DOHH2 (cell line): ENCODE measurements around the gene SIGLEC5.

Source experiments
- H3F3A ChIP-seq: fragments of 200-600 bp; sonication (generic), shearing (Covaris generic); 2 replicates; pipeline ENCODE4 v1.6.0; 2016; ENCODE audit warnings: antibody characterized with exemption, mild to moderate bottlenecking; ENCODE audit not compliant: control insufficient read depth, insufficient read depth
- H3K27ac ChIP-seq: fragments of 200-600 bp; sonication (generic); 2 replicates; pipeline ENCODE4 v1.5.1; 2014; ENCODE audit warnings: low read depth, mild to moderate bottlenecking, low read length, moderate library complexity
- H3K27me3 ChIP-seq: fragments of 200-600 bp; sonication (generic); 2 replicates; pipeline ENCODE4 v1.6.1; 2014; ENCODE audit warnings: mild to moderate bottlenecking, low read length, mixed read lengths; ENCODE audit not compliant: control insufficient read depth
- H3K36me3 ChIP-seq: fragments of 200-600 bp; sonication (generic); 2 replicates; pipeline ENCODE4 v1.6.1; 2014; ENCODE audit warnings: mild to moderate bottlenecking, low read length, moderate library complexity, mixed read lengths; ENCODE audit not compliant: control insufficient read depth
- H3K4me1 ChIP-seq: fragments of 200-600 bp; sonication (generic); 2 replicates; pipeline ENCODE4 v1.6.1; 2014; ENCODE audit warnings: mild to moderate bottlenecking, low read length, mixed read lengths; ENCODE audit not compliant: control insufficient read depth
- H3K4me2 ChIP-seq: fragments of 200-600 bp; sonication (generic); 2 replicates; pipeline ENCODE4 v1.6.0; 2014; ENCODE audit warnings: mild to moderate bottlenecking, low read length, moderate library complexity
- H3K4me3 ChIP-seq: fragments of 200-600 bp; sonication (generic); 2 replicates; pipeline ENCODE4 v1.5.1; 2014; ENCODE audit warnings: mild to moderate bottlenecking, low read length, mixed read lengths
- H3K79me2 ChIP-seq: fragments of 200-600 bp; sonication (generic); 2 replicates; pipeline ENCODE4 v1.6.1; 2014; ENCODE audit warnings: mild to moderate bottlenecking, low read length, mixed read lengths; ENCODE audit not compliant: control insufficient read depth
- H3K9me2 ChIP-seq: fragments of 200-600 bp; sonication (generic); replicated peaks from 2 replicates; pipeline ENCODE4 v1.6.1; 2014; ENCODE audit warnings: mild to moderate bottlenecking, low read length, mixed read lengths; ENCODE audit not compliant: control insufficient read depth
- H3K9me3 ChIP-seq: fragments of 200-600 bp; sonication (generic); 2 replicates; pipeline ENCODE4 v1.6.1; 2014; ENCODE audit warnings: antibody characterized with exemption, low read length, mixed read lengths; ENCODE audit not compliant: control insufficient read depth, insufficient read depth
- H4K20me1 ChIP-seq: fragments of 200-600 bp; sonication (generic); 2 replicates; pipeline ENCODE4 v1.6.0; 2014; ENCODE audit warnings: low read depth, mild to moderate bottlenecking, antibody characterized with exemption, low read length, moderate library complexity; ENCODE audit not compliant: control insufficient read depth, insufficient read depth
- CTCF ChIP-seq: fragments of 200-600 bp; sonication (generic); IDR thresholded peaks from one replicate; pipeline ENCODE4 v1.5.1; 2014; ENCODE audit warnings: antibody characterized with exemption, mild to moderate bottlenecking, low read depth, low read length; ENCODE audit not compliant: poor library complexity, severe bottlenecking
- EZH2phosphoT487 ChIP-seq: fragments of 200-600 bp; sonication (generic); IDR thresholded peaks from 2 replicates; pipeline ENCODE4 v1.6.1; 2017; ENCODE audit warnings: borderline replicate concordance, mild to moderate bottlenecking, antibody characterized with exemption, low read length, moderate library complexity, mixed read lengths

Gene SIGLEC5

DNA sequence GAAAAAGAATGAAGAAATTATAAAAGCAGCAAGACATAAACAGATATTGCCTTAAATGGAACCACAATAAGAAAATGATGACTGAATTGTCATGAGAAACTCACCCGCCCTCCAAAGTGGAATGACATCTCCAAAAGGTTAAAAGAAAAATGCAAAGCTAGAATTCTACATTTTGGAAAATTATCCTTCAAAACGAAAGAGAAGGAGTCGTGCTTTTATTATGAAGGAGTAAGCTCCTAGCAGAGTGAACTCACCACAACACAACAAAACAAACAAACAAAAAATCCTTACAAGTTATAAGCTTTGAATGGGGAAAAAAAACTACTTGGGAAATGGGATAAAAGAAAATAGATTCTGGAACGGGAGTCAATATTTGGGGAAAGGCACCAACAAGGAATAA is 9.7 kb upstream of the SIGLEC5 start:
- Histone ChIP-seq H3K27ac (no peak overlapping the region), H3K9me2 (no peaks in the 10 kb centered on the region), H3K27me3 (no peaks in the 10 kb centered on the region), H3F3A (no peaks in the 10 kb centered on the region), H3K4me2 (no peak overlapping the region), H3K9me3 (no peaks in the 10 kb centered on the region), H3K4me1 (no peaks in the 10 kb centered on the region), H3K79me2 (no peaks in the 10 kb centered on the region), H3K36me3 (no peaks in the 10 kb centered on the region), H3K4me3 (no peak overlapping the region), H4K20me1 (no peaks in the 10 kb centered on the region)
- no peak for TF ChIP-seq CTCF
- TF ChIP-seq EZH2phosphoT487, result no peak

GRCh38 chr19:51637362-51637978 is 7.3 kb upstream of the SIGLEC5 start:
- no peaks in the 10 kb centered on the region for H3K36me3 ChIP-seq
- peak; percentile 55 for TF ChIP-seq CTCF
- TF ChIP-seq EZH2phosphoT487, result no peak
- no peaks in the 10 kb centered on the region for H3K9me3 ChIP-seq
- no peaks in the 10 kb centered on the region for H3K27me3 ChIP-seq
- H3K79me2 ChIP-seq, result no peaks in the 10 kb centered on the region
- H3K4me3 ChIP-seq, result no peak overlapping the region
- no peaks in the 10 kb centered on the region for H3F3A ChIP-seq
- H3K9me2 ChIP-seq, result no peaks in the 10 kb centered on the region
- H3K27ac ChIP-seq, result no peak overlapping the region
- H4K20me1 ChIP-seq, result no peaks in the 10 kb centered on the region
- H3K4me2 ChIP-seq, result no peak overlapping the region
- H3K4me1 ChIP-seq, result no peaks in the 10 kb centered on the region

DNA sequence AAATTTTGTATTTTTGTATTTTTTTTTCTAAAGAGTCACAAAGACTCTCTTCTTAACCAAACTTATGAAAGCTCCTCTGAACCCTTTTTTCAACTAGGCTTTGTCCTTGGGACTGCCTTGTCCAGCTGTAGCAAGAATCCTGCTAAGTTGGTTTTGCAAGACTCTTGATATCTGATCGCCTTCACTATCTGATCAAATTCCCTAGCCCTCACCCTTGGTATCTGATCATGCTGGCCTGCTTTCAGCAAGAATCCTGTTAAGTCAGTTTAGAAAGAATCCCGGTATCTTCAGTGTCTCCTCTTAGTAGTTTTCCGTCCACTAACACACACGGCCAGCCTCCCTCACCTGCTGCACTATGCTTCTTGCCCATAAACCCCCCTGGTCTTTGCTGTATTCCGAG is 1.9 kb upstream of the SIGLEC5 start:
- Histone ChIP-seq H3K4me2 (no peak overlapping the region), H3F3A (no peaks in the 10 kb centered on the region), H3K27me3 (no peaks in the 10 kb centered on the region; the same call in 1 of the 2 replicates), H4K20me1 (no peaks in the 10 kb centered on the region), H3K36me3 (no peaks in the 10 kb centered on the region), H3K4me3 (no peak overlapping the region), H3K9me3 (no peaks in the 10 kb centered on the region), H3K9me2 (no peaks in the 10 kb centered on the region), H3K27ac (no peak overlapping the region), H3K79me2 (no peaks in the 10 kb centered on the region), H3K4me1 (no peaks in the 10 kb centered on the region)
- no peak for TF ChIP-seq EZH2phosphoT487
- TF ChIP-seq CTCF, result no peak
